Gastroesophageal sphincter (tissue), 4 donors: ENCODE results near the gene MS4A5. TPM values are rescaled to one million over a fixed set of nuclear protein-coding genes. Genes with fewer than 3 reads are reported as not detected.

Source experiments
- ATAC-seq: fragments of 150-250 bp; one replicate; pipeline ENCODE4 v1.9.1; 2016; ENCODE audit warnings: mild to moderate bottlenecking, moderate library complexity
- H3K27ac ChIP-seq, 4 donors: fragments of 200-600 bp; sonication (generic) in 3 of 4; 1 replicate in 3 of 4; 2 replicates in 1 of 4; pipeline ENCODE4 v1.5.1; 2016 to 2019
- H3K27me3 ChIP-seq: fragments of 200-600 bp; sonication (generic); one replicate; pipeline ENCODE4 v1.5.1; 2019
- H3K36me3 ChIP-seq, 2 donors: fragments of 200-600 bp; sonication (generic); one replicate each; pipeline ENCODE4 v1.5.1; 2019; ENCODE audit warnings: control low read depth in 1 of 2
- H3K4me1 ChIP-seq, 3 donors: fragments of 200-600 bp; sonication (generic); 1 replicate in 2 of 3; 2 replicates in 1 of 3; pipeline ENCODE4 v1.5.1; 2016 to 2019; ENCODE audit warnings: control low read depth in 2 of 3
- H3K4me3 ChIP-seq, 2 donors: fragments of 200-600 bp; sonication (generic); one replicate each; pipeline ENCODE4 v1.5.1; 2019; ENCODE audit warnings: mild to moderate bottlenecking in 1 of 2, moderate library complexity in 1 of 2
- H3K9me3 ChIP-seq, 3 donors: fragments of 200-600 bp; sonication (generic); one replicate each; pipeline ENCODE4 v1.5.1; 2017 to 2019; ENCODE audit warnings: control low read depth in 2 of 3
- CTCF ChIP-seq, 4 experiments: fragments of 200-600 bp in 2 of 4; fragments of 450-650 bp in 2 of 4; sonication (generic) in 1 of 4; IDR thresholded peaks; one replicate each; pipeline ENCODE4 v1.5.1; 2017 to 2019; ENCODE audit warnings: antibody characterized with exemption in 4 of 4, mild to moderate bottlenecking in 2 of 4, moderate library complexity in 2 of 4
- EP300 ChIP-seq: sonication (generic); formaldehyde crosslinking; IDR thresholded peaks from one replicate; pipeline ENCODE4 v1.6.1; 2017; ENCODE audit warnings: antibody characterized with exemption, mild to moderate bottlenecking
- POLR2A ChIP-seq, 2 donors: fragments of 450-650 bp; IDR thresholded peaks; one replicate each; pipeline ENCODE4 v1.6.1; 2017; ENCODE audit warnings: antibody characterized with exemption in 2 of 2, mild to moderate bottlenecking in 2 of 2, moderate library complexity in 1 of 2
- POLR2AphosphoS5 ChIP-seq: sonication (generic); formaldehyde crosslinking; IDR thresholded peaks from one replicate; pipeline ENCODE4 v1.6.1; 2017; ENCODE audit warnings: antibody characterized with exemption
- WGBS, 2 donors: methylation state at CpG; one replicate each; pipeline ENCODE4 v1.1.5; 2018; ENCODE audit warnings: low coverage in 1 of 2; 5-methylcytosine and 5-hydroxymethylcytosine counted together
- total RNA-seq, 4 donors: library from RNA; depleted of rRNA; stranded (reverse); fragments of >200 nt; gene quantifications; one replicate each; pipeline ENCODE4 v1.1.0, GENCODE V29; 2016

The MS4A5 gene
- total RNA-seq, 4 donors from 2014 or later: not detected

GRCh38 chr11:60492488-60493009 is 63.2 kb downstream of the MS4A5 start, which contains the start of gene MS4A12:
MS4A12 (plus strand) TSS chr11:60492778; CDS start chr11:60497319, 4,541 bp downstream.
- Histone ChIP-seq H3K27me3 (no peaks in the 10 kb centered on the region), H3K36me3 (no peaks in the 10 kb centered on the region), H3K4me1 (no peaks in the 10 kb centered on the region), H3K4me3 (no peak within 1 kb of the TSS), H3K9me3 (no peaks in the 10 kb centered on the region), H3K27ac (no peak within 1 kb of the TSS)
- no peak for ATAC-seq
- TF ChIP-seq POLR2A (IDR thresholded peaks at IDR 0.05) (no peak), CTCF (IDR thresholded peaks at IDR 0.05) (no peak), POLR2AphosphoS5 (no peak), EP300 (no peak)
- 56 to 76% methylated on average over 2 to 4 of the region's 4 CpGs for WGBS, 2 donors

GRCh38 chr11:60493454-60493853 is 64.1 kb downstream of the MS4A5 start:
- Histone ChIP-seq H3K27me3 (no peaks in the 10 kb centered on the region), H3K4me3 (no peak overlapping the region), H3K27ac (no peak overlapping the region), H3K9me3 (no peaks in the 10 kb centered on the region), H3K4me1 (no peaks in the 10 kb centered on the region), H3K36me3 (no peaks in the 10 kb centered on the region)
- no peak for TF ChIP-seq CTCF (IDR thresholded peaks at IDR 0.05)
- TF ChIP-seq POLR2A (IDR thresholded peaks at IDR 0.05): no peak
- no peak for TF ChIP-seq POLR2AphosphoS5
- TF ChIP-seq EP300: no peak
- 77 to 100% methylated on average over 1 to 2 of the region's 2 CpGs for WGBS, 2 donors
- ATAC-seq: no peak

Other genes with a start within 250 kb of the MS4A5 start
- gene MS4A6A, start 246.5 kb upstream of the MS4A5 start, total RNA-seq: 100 to 1,000 TPM in 2 of 4 donors, 10 to 100 TPM in 2; 27.5 to 137 (median 74.3) TPM
- 1 to 10 TPM in 3 of 4 donors, not detected in 1; 3.0 to 8.2 (median 3.9) TPM for gene MS4A4E, start 186.4 kb upstream of the MS4A5 start, total RNA-seq
- gene MS4A4A, start 148.9 kb upstream of the MS4A5 start, total RNA-seq: 10 to 100 TPM; 10.5 to 65.7 (median 25.8) TPM
- gene MS4A6E, start 102.3 kb upstream of the MS4A5 start, total RNA-seq: not detected
- gene MS4A7, start 51.0 kb upstream of the MS4A5 start, total RNA-seq: 10 to 100 TPM; 15.0 to 34.2 (median 23.5) TPM
- gene MS4A14, start 33.1 kb upstream of the MS4A5 start, total RNA-seq: 1 to 10 TPM; 1.3 to 2.4 (median 1.6) TPM
- gene MS4A1, start 26.3 kb downstream of the MS4A5 start, total RNA-seq: under 1 TPM in 2 of 4 donors, not detected in 2; 0.12 to 0.40 TPM
- gene MS4A12, start 63.2 kb downstream of the MS4A5 start, total RNA-seq: not detected
- gene MS4A13, start 85.8 kb downstream of the MS4A5 start, total RNA-seq: not detected